ENCODE measurements around the gene EPHA2. TPM values are rescaled to one million over a fixed set of nuclear protein-coding genes. Genes with fewer than 3 reads are reported as not detected.

EPHA2 gene
- total RNA-seq, 1 donor from 2014 or later, result 28.3 TPM

DNA sequence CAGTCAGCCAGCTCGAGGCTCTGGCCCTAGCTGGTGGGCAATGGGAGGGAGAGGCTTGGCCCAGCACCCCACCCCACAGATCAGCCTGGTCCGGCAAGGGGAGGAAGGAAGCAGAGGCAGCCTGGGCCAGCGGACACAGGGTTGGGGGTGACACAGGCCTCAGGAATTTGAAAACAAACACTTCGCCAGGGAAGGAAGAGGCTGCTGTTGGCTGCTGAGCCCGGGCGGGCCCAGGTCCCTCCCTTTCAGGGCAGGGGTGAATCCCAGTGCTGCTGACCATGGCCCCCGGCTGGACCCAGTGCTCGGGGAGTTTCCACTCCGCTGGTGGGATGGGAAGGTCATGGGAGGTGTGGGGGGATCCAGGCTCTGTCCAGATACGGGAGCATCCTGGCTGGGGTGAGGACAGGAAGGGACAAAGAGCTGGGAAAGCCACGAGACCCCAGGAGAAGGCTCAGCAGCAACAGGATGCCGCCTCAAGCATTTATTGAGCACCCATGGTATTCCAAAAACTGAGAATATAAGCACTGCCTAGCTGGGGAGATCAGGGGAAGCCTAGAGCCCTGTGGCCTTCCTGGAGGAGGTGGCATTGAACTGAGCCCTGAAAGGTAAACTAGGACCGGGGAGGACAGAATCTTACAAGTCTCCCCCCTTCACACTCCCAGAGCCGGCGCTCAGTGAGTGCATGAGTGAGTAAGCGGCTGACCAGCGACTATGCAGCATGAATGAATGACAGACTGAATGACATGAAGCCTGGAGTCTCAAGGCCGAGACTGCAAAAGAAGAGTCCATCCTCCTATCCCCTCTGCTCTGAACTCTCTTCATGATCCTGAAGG, 26.2 kb upstream of the EPHA2 start:
- peak; percentile 57 for DNase-seq (ENCODE audit: low spot score, unreplicated experiment)
- H3K27ac Mint-ChIP-seq, result peak overlapping the region; percentile 98
- H3K9me3 Mint-ChIP-seq (ENCODE audit: low read depth), result no peaks in the 10 kb centered on the region
- H3K36me3 Mint-ChIP-seq (ENCODE audit: insufficient read depth), result no peaks in the 10 kb centered on the region
- TF ChIP-seq, protein P1, sequence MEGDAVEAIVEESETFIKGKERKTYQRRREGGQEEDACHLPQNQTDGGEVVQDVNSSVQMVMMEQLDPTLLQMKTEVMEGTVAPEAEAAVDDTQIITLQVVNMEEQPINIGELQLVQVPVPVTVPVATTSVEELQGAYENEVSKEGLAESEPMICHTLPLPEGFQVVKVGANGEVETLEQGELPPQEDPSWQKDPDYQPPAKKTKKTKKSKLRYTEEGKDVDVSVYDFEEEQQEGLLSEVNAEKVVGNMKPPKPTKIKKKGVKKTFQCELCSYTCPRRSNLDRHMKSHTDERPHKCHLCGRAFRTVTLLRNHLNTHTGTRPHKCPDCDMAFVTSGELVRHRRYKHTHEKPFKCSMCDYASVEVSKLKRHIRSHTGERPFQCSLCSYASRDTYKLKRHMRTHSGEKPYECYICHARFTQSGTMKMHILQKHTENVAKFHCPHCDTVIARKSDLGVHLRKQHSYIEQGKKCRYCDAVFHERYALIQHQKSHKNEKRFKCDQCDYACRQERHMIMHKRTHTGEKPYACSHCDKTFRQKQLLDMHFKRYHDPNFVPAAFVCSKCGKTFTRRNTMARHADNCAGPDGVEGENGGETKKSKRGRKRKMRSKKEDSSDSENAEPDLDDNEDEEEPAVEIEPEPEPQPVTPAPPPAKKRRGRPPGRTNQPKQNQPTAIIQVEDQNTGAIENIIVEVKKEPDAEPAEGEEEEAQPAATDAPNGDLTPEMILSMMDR (IDR thresholded peaks at IDR 0.05; ENCODE audit: unreplicated experiment), result no peak
- no peaks in the 10 kb centered on the region for H3K27me3 Mint-ChIP-seq
- H3K4me1 Mint-ChIP-seq (ENCODE audit: low read depth), result peaks cover 25% of the 10 kb centered on the region
- H3K4me3 Mint-ChIP-seq (ENCODE audit: low read depth), result peak overlapping the region; percentile 37

DNA sequence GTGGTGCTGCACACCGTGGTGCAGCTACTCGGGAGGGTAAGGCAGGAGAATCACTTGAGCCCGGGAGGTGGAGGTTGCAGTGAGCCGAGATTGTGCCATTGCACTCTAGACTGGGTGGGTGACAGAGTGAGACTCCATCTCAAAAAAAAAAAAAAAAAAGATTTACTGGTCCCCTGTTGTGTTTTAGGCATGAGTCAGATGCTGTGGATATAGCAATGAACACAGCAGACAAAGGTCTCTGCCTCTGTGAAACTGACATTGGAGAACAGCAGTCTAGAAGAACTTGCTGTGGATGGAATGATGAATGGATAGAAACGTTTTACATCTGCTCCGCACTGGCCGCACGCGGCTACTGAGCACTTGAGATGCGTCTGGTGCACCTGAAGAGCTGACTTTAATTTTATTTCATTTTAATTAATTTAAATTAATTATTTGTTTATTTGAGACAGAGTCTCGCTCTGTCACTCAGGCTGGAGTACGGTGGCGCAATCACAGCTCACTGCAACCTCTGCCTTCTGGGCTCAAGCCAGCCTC, 24.5 kb upstream of the EPHA2 start:
- Mint-ChIP-seq H3K9me3 (ENCODE audit: low read depth) (no peaks in the 10 kb centered on the region), H3K27ac (peak overlapping the region; percentile 73), H3K27me3 (no peaks in the 10 kb centered on the region), H3K4me3 (ENCODE audit: low read depth) (no peak overlapping the region), H3K36me3 (ENCODE audit: insufficient read depth) (no peaks in the 10 kb centered on the region), H3K4me1 (ENCODE audit: low read depth) (peaks cover 31% of the 10 kb centered on the region)
- DNase-seq (ENCODE audit: low spot score, unreplicated experiment), result no peak
- TF ChIP-seq, protein P1 (IDR thresholded peaks at IDR 0.05; ENCODE audit: unreplicated experiment), result no peak

DNA sequence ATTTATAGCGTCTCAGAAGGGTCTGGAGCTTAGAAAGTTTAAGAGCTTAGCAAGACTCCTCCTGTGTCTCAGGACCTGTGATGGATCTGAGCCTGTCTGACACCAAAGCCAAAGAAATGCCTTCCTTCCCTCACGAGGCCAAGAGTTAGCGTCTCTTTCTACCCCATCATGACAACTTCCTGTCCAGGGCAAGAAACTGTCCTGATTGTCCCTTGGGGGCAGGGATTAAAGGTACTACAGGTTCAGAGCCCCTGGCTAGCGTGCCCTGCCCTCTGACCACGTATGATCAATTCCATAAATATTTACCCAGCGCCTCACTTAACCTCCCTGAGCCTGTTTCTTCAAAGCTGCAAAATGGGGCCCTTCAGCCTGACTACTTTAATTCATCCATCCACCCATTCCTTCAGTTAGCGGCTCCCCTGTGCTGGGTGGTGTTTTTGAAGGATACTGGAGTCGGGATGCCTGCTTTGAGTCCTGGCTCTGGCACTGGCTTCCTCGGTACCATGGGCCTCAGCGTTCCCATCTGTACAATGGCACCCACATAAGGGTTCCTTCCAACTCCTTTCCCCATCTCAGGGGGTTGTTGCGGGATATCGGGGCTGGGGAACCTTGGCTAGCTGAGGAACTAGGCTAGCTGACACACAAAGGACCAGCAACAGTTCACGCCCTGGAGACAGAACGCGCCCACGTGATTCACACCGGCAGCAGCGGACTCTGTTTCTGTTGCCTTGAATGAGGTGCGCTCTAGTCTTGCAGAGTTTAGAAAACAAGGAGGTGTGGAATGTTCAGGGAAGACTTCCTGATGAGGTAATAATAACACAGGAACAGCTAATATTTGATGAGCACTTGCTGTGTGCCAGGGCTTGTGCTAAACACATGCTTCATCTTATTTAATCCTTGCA, 23.0 kb upstream of the EPHA2 start:
- DNase-seq (ENCODE audit: low spot score, unreplicated experiment), result no peak
- TF ChIP-seq, protein P1 (IDR thresholded peaks at IDR 0.05; ENCODE audit: unreplicated experiment), result no peak
- no peaks in the 10 kb centered on the region for H3K36me3 Mint-ChIP-seq (ENCODE audit: insufficient read depth)
- H3K4me1 Mint-ChIP-seq (ENCODE audit: low read depth), result peaks cover 31% of the 10 kb centered on the region
- no peaks in the 10 kb centered on the region for H3K27me3 Mint-ChIP-seq
- peak overlapping the region; percentile 96 for H3K27ac Mint-ChIP-seq
- H3K4me3 Mint-ChIP-seq (ENCODE audit: low read depth), result no peak overlapping the region
- no peaks in the 10 kb centered on the region for H3K9me3 Mint-ChIP-seq (ENCODE audit: low read depth)

DNA sequence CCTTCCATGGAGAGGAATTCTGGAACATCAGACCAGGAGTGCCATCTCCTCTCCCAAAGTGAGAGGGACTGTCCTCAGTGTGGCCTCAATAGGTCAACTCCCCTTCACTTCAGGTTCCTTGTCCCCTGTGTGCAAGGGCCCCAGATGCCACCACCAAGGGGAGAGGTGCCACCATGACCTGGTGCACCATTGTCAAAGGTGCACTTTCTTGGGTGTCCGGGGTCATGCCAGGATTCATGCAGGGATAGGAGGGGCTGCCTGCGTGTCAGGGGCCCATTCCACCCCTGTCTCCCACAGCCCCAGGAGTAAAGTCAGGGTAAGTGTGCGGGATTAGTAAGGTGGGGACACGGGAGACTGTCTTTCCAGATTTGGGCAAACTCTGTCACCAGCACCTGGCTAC, 21.4 kb upstream of the EPHA2 start:
- no peaks in the 10 kb centered on the region for H3K27me3 Mint-ChIP-seq
- H3K27ac Mint-ChIP-seq, result peak overlapping the region; percentile 67
- TF ChIP-seq, protein P1 (IDR thresholded peaks at IDR 0.05; ENCODE audit: unreplicated experiment), result no peak
- H3K4me1 Mint-ChIP-seq (ENCODE audit: low read depth), result peaks cover 34% of the 10 kb centered on the region
- H3K9me3 Mint-ChIP-seq (ENCODE audit: low read depth), result no peaks in the 10 kb centered on the region
- no peak for DNase-seq (ENCODE audit: low spot score, unreplicated experiment)
- no peaks in the 10 kb centered on the region for H3K36me3 Mint-ChIP-seq (ENCODE audit: insufficient read depth)
- H3K4me3 Mint-ChIP-seq (ENCODE audit: low read depth), result no peak overlapping the region

DNA sequence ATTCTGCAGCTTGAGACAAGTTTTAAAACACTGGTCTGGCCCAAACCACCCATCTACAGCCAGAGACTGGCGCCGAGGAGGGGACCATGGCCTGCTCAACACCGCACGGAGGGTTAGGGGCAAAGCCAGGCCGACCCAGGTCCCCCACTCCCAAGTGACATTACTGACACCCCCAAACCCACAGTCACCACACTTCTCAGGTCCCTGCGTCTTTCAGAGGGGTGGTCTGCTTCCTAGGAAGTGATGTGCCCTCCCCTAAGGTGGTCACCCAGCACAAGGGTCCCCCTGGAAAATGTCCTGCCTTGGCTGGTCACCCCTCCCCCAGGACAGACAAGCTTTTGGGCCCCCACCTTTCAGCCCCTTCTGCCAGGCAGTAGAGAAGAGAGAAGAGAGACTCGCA, 20.8 kb upstream of the EPHA2 start:
- Mint-ChIP-seq H3K9me3 (ENCODE audit: low read depth) (no peaks in the 10 kb centered on the region), H3K27me3 (no peaks in the 10 kb centered on the region), H3K36me3 (ENCODE audit: insufficient read depth) (no peaks in the 10 kb centered on the region), H3K27ac (peak overlapping the region; percentile 67), H3K4me3 (ENCODE audit: low read depth) (no peak overlapping the region), H3K4me1 (ENCODE audit: low read depth) (peaks cover 27% of the 10 kb centered on the region)
- DNase-seq (ENCODE audit: low spot score, unreplicated experiment), result no peak
- TF ChIP-seq, protein P1 (IDR thresholded peaks at IDR 0.05; ENCODE audit: unreplicated experiment), result no peak

Measured in progenitor cell of endocrine pancreas (in vitro differentiated cells).